ENCODE measurements around the gene RAB39A. TPM values are rescaled to one million over a fixed set of nuclear protein-coding genes. Genes with fewer than 3 reads are reported as not detected.

The RAB39A gene
- total and polyA plus RNA-seq, 10 of the 15 experiments (the other 5 are each of a cell fraction or from before 2014, with no cell fraction given) = 0.10 to 9.2 (median 4.9) TPM

DNA sequence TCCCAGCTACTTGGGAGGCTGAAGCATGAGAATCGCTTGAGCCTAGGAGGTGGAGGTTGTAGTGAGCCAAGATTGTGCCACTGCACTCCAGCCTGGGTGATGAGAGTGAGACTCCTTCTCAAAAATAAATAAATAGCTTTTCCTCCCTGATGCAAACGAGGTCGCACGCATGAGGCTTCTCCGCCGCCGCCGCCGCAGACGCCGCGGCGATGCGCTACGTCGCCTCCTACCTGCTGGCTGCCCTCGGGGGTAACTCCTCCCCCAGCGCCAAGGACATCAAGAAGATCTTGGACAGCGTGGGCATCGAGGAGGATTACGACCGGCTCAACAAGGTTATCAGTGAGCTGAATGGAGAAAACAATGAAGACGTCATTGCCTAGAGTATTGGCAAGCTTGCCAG is 20.0 kb upstream of the RAB39A start:
- H3K4me2 ChIP-seq (ENCODE audit: control insufficient read depth, insufficient read depth) = no peak overlapping the region
- ChIA-PET POLR2A (no interaction called here), RAD21 (ENCODE audit: unreplicated experiment) (no interaction called here), SMC1A (ENCODE audit: uncharacterized antibody, unreplicated experiment) (interaction anchor here (1.6 kb wide), 1 partner anchor 9 kb away, joined by 3 read pairs; no protein-coding TSS in a partner anchor), CTCF (interaction anchor here (2.2 kb wide), 1 partner anchor 9 kb away, joined by 12 read pairs; no protein-coding TSS in a partner anchor)
- no peaks in the 10 kb centered on the region for H3K79me2 ChIP-seq (ENCODE audit: control insufficient read depth, insufficient read depth, low read length)
- H3K9ac ChIP-seq (ENCODE audit: control insufficient read depth, insufficient read depth, low read length) = no peak overlapping the region
- H3K9me3 ChIP-seq (replicated peaks; ENCODE audit: control insufficient read depth, insufficient read depth, low read length) = no peaks in the 10 kb centered on the region
- TF ChIP-seq SMARCA5 (IDR thresholded peaks at IDR 0.05) = no peak
- TF ChIP-seq MXI1 (IDR thresholded peaks at IDR 0.05; ENCODE audit: low read depth, low read length) = no peak
- no peak for TF ChIP-seq KLF5 (IDR thresholded peaks at IDR 0.05; ENCODE audit: partially characterized antibody)
- TF ChIP-seq RAD21 (IDR thresholded peaks at IDR 0.05; ENCODE audit: insufficient read depth, low read depth, low read length) = no peak
- TF ChIP-seq ZNF207 (IDR thresholded peaks at IDR 0.05; ENCODE audit: borderline replicate concordance) = no peak
- no peak for TF ChIP-seq SMAD1 (IDR thresholded peaks at IDR 0.05; ENCODE audit: low read depth, partially characterized antibody)
- no peak for TF ChIP-seq ZBED1 (IDR thresholded peaks at IDR 0.05; ENCODE audit: borderline replicate concordance)
- TF ChIP-seq ZNF274 (IDR thresholded peaks at IDR 0.05; ENCODE audit: insufficient read depth, insufficient read length) = no peak
- TF ChIP-seq ZNF384 (IDR thresholded peaks at IDR 0.05; ENCODE audit: borderline replicate concordance, low read depth, low read length) = no peak
- TF ChIP-seq BMI1 (IDR thresholded peaks at IDR 0.05; ENCODE audit: borderline replicate concordance) = no peak
- TF ChIP-seq, protein P1, sequence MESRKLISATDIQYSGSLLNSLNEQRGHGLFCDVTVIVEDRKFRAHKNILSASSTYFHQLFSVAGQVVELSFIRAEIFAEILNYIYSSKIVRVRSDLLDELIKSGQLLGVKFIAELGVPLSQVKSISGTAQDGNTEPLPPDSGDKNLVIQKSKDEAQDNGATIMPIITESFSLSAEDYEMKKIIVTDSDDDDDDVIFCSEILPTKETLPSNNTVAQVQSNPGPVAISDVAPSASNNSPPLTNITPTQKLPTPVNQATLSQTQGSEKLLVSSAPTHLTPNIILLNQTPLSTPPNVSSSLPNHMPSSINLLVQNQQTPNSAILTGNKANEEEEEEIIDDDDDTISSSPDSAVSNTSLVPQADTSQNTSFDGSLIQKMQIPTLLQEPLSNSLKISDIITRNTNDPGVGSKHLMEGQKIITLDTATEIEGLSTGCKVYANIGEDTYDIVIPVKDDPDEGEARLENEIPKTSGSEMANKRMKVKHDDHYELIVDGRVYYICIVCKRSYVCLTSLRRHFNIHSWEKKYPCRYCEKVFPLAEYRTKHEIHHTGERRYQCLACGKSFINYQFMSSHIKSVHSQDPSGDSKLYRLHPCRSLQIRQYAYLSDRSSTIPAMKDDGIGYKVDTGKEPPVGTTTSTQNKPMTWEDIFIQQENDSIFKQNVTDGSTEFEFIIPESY (IDR thresholded peaks at IDR 0.05) = no peak
- no peak for TF ChIP-seq ZBTB40 (IDR thresholded peaks at IDR 0.05; ENCODE audit: borderline replicate concordance)
- TF ChIP-seq EZH2 (IDR thresholded peaks at IDR 0.05; ENCODE audit: borderline replicate concordance, control insufficient read depth, low read depth, low read length) = no peak
- no peak for TF ChIP-seq DPF2 (IDR thresholded peaks at IDR 0.05)
- TF ChIP-seq, protein P2, sequence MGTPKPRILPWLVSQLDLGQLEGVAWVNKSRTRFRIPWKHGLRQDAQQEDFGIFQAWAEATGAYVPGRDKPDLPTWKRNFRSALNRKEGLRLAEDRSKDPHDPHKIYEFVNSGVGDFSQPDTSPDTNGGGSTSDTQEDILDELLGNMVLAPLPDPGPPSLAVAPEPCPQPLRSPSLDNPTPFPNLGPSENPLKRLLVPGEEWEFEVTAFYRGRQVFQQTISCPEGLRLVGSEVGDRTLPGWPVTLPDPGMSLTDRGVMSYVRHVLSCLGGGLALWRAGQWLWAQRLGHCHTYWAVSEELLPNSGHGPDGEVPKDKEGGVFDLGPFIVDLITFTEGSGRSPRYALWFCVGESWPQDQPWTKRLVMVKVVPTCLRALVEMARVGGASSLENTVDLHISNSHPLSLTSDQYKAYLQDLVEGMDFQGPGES (IDR thresholded peaks at IDR 0.05) = no peak
- TF ChIP-seq, protein P3, sequence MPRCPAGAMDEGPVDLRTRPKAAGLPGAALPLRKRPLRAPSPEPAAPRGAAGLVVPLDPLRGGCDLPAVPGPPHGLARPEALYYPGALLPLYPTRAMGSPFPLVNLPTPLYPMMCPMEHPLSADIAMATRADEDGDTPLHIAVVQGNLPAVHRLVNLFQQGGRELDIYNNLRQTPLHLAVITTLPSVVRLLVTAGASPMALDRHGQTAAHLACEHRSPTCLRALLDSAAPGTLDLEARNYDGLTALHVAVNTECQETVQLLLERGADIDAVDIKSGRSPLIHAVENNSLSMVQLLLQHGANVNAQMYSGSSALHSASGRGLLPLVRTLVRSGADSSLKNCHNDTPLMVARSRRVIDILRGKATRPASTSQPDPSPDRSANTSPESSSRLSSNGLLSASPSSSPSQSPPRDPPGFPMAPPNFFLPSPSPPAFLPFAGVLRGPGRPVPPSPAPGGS (IDR thresholded peaks at IDR 0.05; ENCODE audit: borderline replicate concordance, insufficient read depth, low read depth, low read length, poor library complexity, severe bottlenecking) = no peak
- no peak for TF ChIP-seq CBFB (IDR thresholded peaks at IDR 0.05; ENCODE audit: low read depth)
- TF ChIP-seq HCFC1 (IDR thresholded peaks at IDR 0.05; ENCODE audit: low read length) = no peak
- no peak overlapping the region for H3K27ac ChIP-seq (ENCODE audit: control insufficient read depth, insufficient read depth)
- no peaks in the 10 kb centered on the region for H3K36me3 ChIP-seq (ENCODE audit: control insufficient read depth in 2 of 2, insufficient read depth in 2 of 2, low read length in 1 of 2)
- H3K27me3 ChIP-seq (replicated peaks in 1 of 2; ENCODE audit: control insufficient read depth in 2 of 2, insufficient read depth in 2 of 2, low read length in 1 of 2) = no peaks in the 10 kb centered on the region
- no TSS peak for BruUV-seq (replicated peaks)
- H2AFZ ChIP-seq (ENCODE audit: control insufficient read depth, low read depth, low read length) = no peak overlapping the region
- no peak overlapping the region for H3K4me3 ChIP-seq
- intact Hi-C loops (cut with micrococcal nuclease; ENCODE audit: unreplicated experiment) (no loop called here), in situ Hi-C loops (cut with MboI) (no loop called here)
- H3K4me1 ChIP-seq (ENCODE audit: control insufficient read depth, insufficient read depth, low read length) = no peaks in the 10 kb centered on the region
- ATAC-seq (no peak), FAIRE-seq (no peak), DNase-seq (ENCODE audit: low read depth, low spot score) (no peak)
- no peaks in the 10 kb centered on the region for H4K20me1 ChIP-seq (ENCODE audit: control insufficient read depth, insufficient read depth)
- WGBS (ENCODE audit: insufficient coverage, insufficient replicate concordance, low lambda C conversion rate, missing lambda C conversion rate) = 82% methylated on average over 23 of the region's 23 CpGs
